IPS-20b (cell line): Measurements from ENCODE around the gene AK3.
A peak's percentile ranks its signal among the peaks of the same experiment; 100 is the strongest.
"Not testable (repeated sequence)": the region's sequence is repeated elsewhere in the genome, so short reads cannot be mapped to it uniquely, and the experiment has no call there.

ENCODE experiments used
- H3K27ac ChIP-seq: one replicate; pipeline ENCODE4 v1.5.1; 2013; ENCODE audit warnings: low read length
- H3K27me3 ChIP-seq: 2 replicates; pipeline ENCODE4 v1.6.1; 2013; ENCODE audit warnings: mild to moderate bottlenecking, low read length, inconsistent platforms; ENCODE audit not compliant: insufficient read depth
- H3K36me3 ChIP-seq: 2 replicates; pipeline ENCODE4 v1.6.1; 2013; ENCODE audit warnings: low read depth, mild to moderate bottlenecking, inconsistent platforms, low read length, moderate library complexity; ENCODE audit not compliant: insufficient read depth
- H3K4me1 ChIP-seq: 2 replicates; pipeline ENCODE4 v1.6.1; 2013; ENCODE audit warnings: mild to moderate bottlenecking, control low read depth, inconsistent platforms, low read length, moderate library complexity; ENCODE audit not compliant: insufficient read depth
- H3K4me3 ChIP-seq: 2 replicates; pipeline ENCODE4 v1.5.1; 2013; ENCODE audit warnings: mild to moderate bottlenecking, low read length, inconsistent platforms
- H3K9ac ChIP-seq: 2 replicates; pipeline ENCODE4 v1.6.1; 2013; ENCODE audit warnings: low read depth, mild to moderate bottlenecking, inconsistent platforms, low read length, moderate library complexity
- H3K9me3 ChIP-seq: 2 replicates; pipeline ENCODE4 v1.6.1; 2013; ENCODE audit warnings: mild to moderate bottlenecking, low read depth, low read length, inconsistent platforms; ENCODE audit not compliant: insufficient read depth

AK3 gene

GRCh38 chr9:4740638-4741364 is at the start of gene AK3:
Gene AK3, minus strand, starts transcription at chr9:4741202. Its CDS starts 115 bp downstream, at chr9:4741087.
- Histone ChIP-seq H3K4me3 (peak within 1 kb of the TSS; percentile 71), H3K4me1 (peaks cover 10% of the 10 kb centered on the region; the same call in 1 of the 2 replicates), H3K36me3 (no peaks in the 10 kb centered on the region), H3K9ac (peak within 1 kb of the TSS; percentile 82), H3K27ac (no peak within 1 kb of the TSS), H3K27me3 (no peaks in the 10 kb centered on the region), H3K9me3 (no peaks in the 10 kb centered on the region)

GRCh38 chr9:4788703-4789102 is 47.7 kb upstream of the AK3 start:
- H3K4me1 ChIP-seq = 0 out of 2 replicates have a peak, but pooled peaks cover 3% of the 10 kb centered on the region
- H3K36me3 ChIP-seq = no peaks in the 10 kb centered on the region
- H3K9me3 ChIP-seq = no peaks in the 10 kb centered on the region
- H3K27me3 ChIP-seq = peaks cover 6% of the 10 kb centered on the region; the same call in 1 of the 2 replicates
- no peak overlapping the region for H3K9ac ChIP-seq
- no peak overlapping the region for H3K27ac ChIP-seq
- no peak overlapping the region for H3K4me3 ChIP-seq

GRCh38 chr9:4787876-4788275 is 46.9 kb upstream of the AK3 start:
- Histone ChIP-seq H3K9ac (no peak overlapping the region), H3K27ac (no peak overlapping the region), H3K4me3 (no peak overlapping the region), H3K27me3 (peaks cover 6% of the 10 kb centered on the region; the same call in 1 of the 2 replicates), H3K4me1 (0 out of 2 replicates have a peak, but pooled peaks cover 3% of the 10 kb centered on the region), H3K9me3 (no peaks in the 10 kb centered on the region), H3K36me3 (no peaks in the 10 kb centered on the region)

GRCh38 chr9:4786599-4786998 is 45.6 kb upstream of the AK3 start:
- Histone ChIP-seq H3K9ac (no peak overlapping the region), H3K9me3 (no peaks in the 10 kb centered on the region), H3K36me3 (no peaks in the 10 kb centered on the region), H3K4me1 (0 out of 2 replicates have a peak, but pooled peaks cover 3% of the 10 kb centered on the region), H3K27me3 (peaks cover 6% of the 10 kb centered on the region; the same call in 1 of the 2 replicates), H3K27ac (no peak overlapping the region), H3K4me3 (no peak overlapping the region)

GRCh38 chr9:4784403-4784802 is 43.4 kb upstream of the AK3 start:
- H3K4me3 ChIP-seq = no peak overlapping the region
- H3K9ac ChIP-seq = no peak overlapping the region
- 0 out of 2 replicates have a peak, but pooled peaks cover 3% of the 10 kb centered on the region for H3K4me1 ChIP-seq
- no peak overlapping the region for H3K27ac ChIP-seq
- no peaks in the 10 kb centered on the region for H3K27me3 ChIP-seq
- H3K36me3 ChIP-seq = no peaks in the 10 kb centered on the region
- no peaks in the 10 kb centered on the region for H3K9me3 ChIP-seq

- not testable (repeated sequence) for H3K27me3 ChIP-seq, H3K36me3 ChIP-seq, H3K9ac ChIP-seq, H3K9me3 ChIP-seq, H3K4me3 ChIP-seq, H3K27ac ChIP-seq, H3K4me1 ChIP-seq
These were observed 42.2 kb upstream of the AK3 start for GRCh38 chr9:4783191-4783590.

- Histone ChIP-seq H3K36me3 (no peaks in the 10 kb centered on the region), H3K27ac (no peak overlapping the region), H3K4me1 (0 out of 2 replicates have a peak, but pooled peaks cover 3% of the 10 kb centered on the region), H3K27me3 (no peaks in the 10 kb centered on the region), H3K4me3 (no peak overlapping the region), H3K9me3 (no peaks in the 10 kb centered on the region), H3K9ac (no peak overlapping the region)
These were observed 40.4 kb upstream of the AK3 start for GRCh38 chr9:4781408-4781807.

- no peaks in the 10 kb centered on the region for H3K36me3 ChIP-seq
- H3K4me3 ChIP-seq = no peak overlapping the region
- no peak overlapping the region for H3K27ac ChIP-seq
- no peaks in the 10 kb centered on the region for H3K9me3 ChIP-seq
- no peak overlapping the region for H3K9ac ChIP-seq
- 0 out of 2 replicates have a peak, but pooled peaks cover 3% of the 10 kb centered on the region for H3K4me1 ChIP-seq
- H3K27me3 ChIP-seq = no peaks in the 10 kb centered on the region
These were observed 39.6 kb upstream of the AK3 start for GRCh38 chr9:4780651-4781050.

- H3K27ac ChIP-seq, H3K4me1 ChIP-seq, H3K9me3 ChIP-seq, H3K9ac ChIP-seq, H3K36me3 ChIP-seq, H3K27me3 ChIP-seq, H3K4me3 ChIP-seq: not testable (repeated sequence)
These were observed 34.0 kb upstream of the AK3 start for GRCh38 chr9:4774958-4775357.

- no peak overlapping the region for H3K9ac ChIP-seq
- no peaks in the 10 kb centered on the region for H3K9me3 ChIP-seq
- H3K27me3 ChIP-seq = no peaks in the 10 kb centered on the region
- H3K36me3 ChIP-seq = no peaks in the 10 kb centered on the region
- H3K27ac ChIP-seq = no peak overlapping the region
- H3K4me3 ChIP-seq = no peak overlapping the region
- no peaks in the 10 kb centered on the region for H3K4me1 ChIP-seq
These were observed 33.2 kb upstream of the AK3 start for GRCh38 chr9:4774209-4774608.

- Histone ChIP-seq H3K36me3 (no peaks in the 10 kb centered on the region), H3K4me1 (no peaks in the 10 kb centered on the region), H3K9ac (no peak overlapping the region), H3K27ac (no peak overlapping the region), H3K27me3 (no peaks in the 10 kb centered on the region), H3K9me3 (no peaks in the 10 kb centered on the region), H3K4me3 (no peak overlapping the region)
These were observed 30.8 kb upstream of the AK3 start for GRCh38 chr9:4771788-4772187.

GRCh38 chr9:4769321-4770080 is 28.5 kb upstream of the AK3 start:
- no peaks in the 10 kb centered on the region for H3K4me1 ChIP-seq
- H3K27ac ChIP-seq = no peak overlapping the region
- H3K4me3 ChIP-seq = no peak overlapping the region
- H3K27me3 ChIP-seq = no peaks in the 10 kb centered on the region
- H3K9me3 ChIP-seq = no peaks in the 10 kb centered on the region
- H3K9ac ChIP-seq = no peak overlapping the region
- no peaks in the 10 kb centered on the region for H3K36me3 ChIP-seq
